ENCODE measurements around the gene ERBB2. TPM values are rescaled to one million over a fixed set of nuclear protein-coding genes. Genes with fewer than 3 reads are reported as not detected.

The ERBB2 gene
- total and polyA plus RNA-seq, 12 donors: 40.3 to 89.1 (median 66.1) TPM

- no peaks in the 10 kb centered on the region for H3K4me1 ChIP-seq
- H3K27ac ChIP-seq: no peak overlapping the region
- H3K27me3 ChIP-seq: peaks cover 0 to 43% (median 31%) of the 10 kb centered on the region in 7 donors
- TF ChIP-seq CTCF (IDR thresholded peaks at IDR 0.05): no peak
- H3K4me3 ChIP-seq: no peak overlapping the region
- H3K36me3 ChIP-seq: peaks cover 0 to 18% (median 0%) of the 10 kb centered on the region in 9 donors
- WGBS, 2 donors: 55 to 61% methylated on average over 3 of the region's 3 CpGs
- ATAC-seq: no peak
- no peak for DNase-seq
- no peaks in the 10 kb centered on the region for H3K9me3 ChIP-seq
- intact Hi-C loops (cut with DNase I): no loop called here
These were observed 65.3 kb downstream of the ERBB2 start for GRCh38 chr17:39765175-39765574.

- Histone ChIP-seq H3K4me3 (no peak overlapping the region), H3K36me3 (peaks cover 0 to 18% (median 0%) of the 10 kb centered on the region in 9 donors), H3K9me3 (no peaks in the 10 kb centered on the region), H3K27me3 (peaks cover 0 to 39% (median 31%) of the 10 kb centered on the region in 7 donors), H3K27ac (no peak overlapping the region), H3K4me1 (no peaks in the 10 kb centered on the region)
- TF ChIP-seq CTCF (IDR thresholded peaks at IDR 0.05): no peak
- ATAC-seq (no peak), DNase-seq (no peak)
- intact Hi-C loops (cut with DNase I): no loop called here
- WGBS, 2 donors: 84 to 91% methylated on average over 18 of the region's 18 CpGs
These were observed 65.9 kb downstream of the ERBB2 start for GRCh38 chr17:39765766-39766165.

GRCh38 chr17:39767147-39767546 is 67.3 kb downstream of the ERBB2 start:
- Histone ChIP-seq H3K4me3 (no peak overlapping the region), H3K27ac (no peak overlapping the region), H3K27me3 (peaks cover 0 to 30% (median 24%) of the 10 kb centered on the region in 7 donors), H3K9me3 (no peaks in the 10 kb centered on the region), H3K4me1 (no peaks in the 10 kb centered on the region), H3K36me3 (peaks cover 0 to 18% (median 0%) of the 10 kb centered on the region in 9 donors)
- 48 to 54% methylated on average over 3 of the region's 3 CpGs for WGBS, 2 donors
- TF ChIP-seq CTCF (IDR thresholded peaks at IDR 0.05): no peak
- ATAC-seq: no peak
- no peak for DNase-seq
- intact Hi-C loops (cut with DNase I): no loop called here

- 69 to 71% methylated on average over 8 of the region's 8 CpGs for WGBS, 2 donors
- peaks cover 0 to 38% (median 17%) of the 10 kb centered on the region in 7 donors for H3K27me3 ChIP-seq
- no peak for TF ChIP-seq CTCF (IDR thresholded peaks at IDR 0.05)
- DNase-seq (no peak), ATAC-seq (no peak)
- peaks cover 0 to 11% (median 0%) of the 10 kb centered on the region in 9 donors for H3K36me3 ChIP-seq
- H3K27ac ChIP-seq: peak overlapping the region in 1 of 10 donors; percentile 61
- no peak overlapping the region for H3K4me3 ChIP-seq
- peaks cover 0 to 8% (median 0%) of the 10 kb centered on the region in 9 donors for H3K4me1 ChIP-seq
- H3K9me3 ChIP-seq: no peaks in the 10 kb centered on the region
- intact Hi-C loops (cut with DNase I): no loop called here
These were observed 70.2 kb downstream of the ERBB2 start for GRCh38 chr17:39769974-39770587.
